HG03520 (cell line): ENCODE results near the gene ECSCR.
A peak's percentile ranks its signal among the peaks of the same experiment; 100 is the strongest.
"Not testable (repeated sequence)": the region's sequence is repeated elsewhere in the genome, so short reads cannot be mapped to it uniquely, and the experiment has no call there.

Experiments used
- ATAC-seq: cut with Tn5 transposase; IDR thresholded peaks from one replicate; pipeline ENCODE4 v1.9.1; 2021; ENCODE audit warnings: mild to moderate bottlenecking, moderate library complexity; ENCODE audit not compliant: unreplicated experiment

Gene ECSCR

DNA sequence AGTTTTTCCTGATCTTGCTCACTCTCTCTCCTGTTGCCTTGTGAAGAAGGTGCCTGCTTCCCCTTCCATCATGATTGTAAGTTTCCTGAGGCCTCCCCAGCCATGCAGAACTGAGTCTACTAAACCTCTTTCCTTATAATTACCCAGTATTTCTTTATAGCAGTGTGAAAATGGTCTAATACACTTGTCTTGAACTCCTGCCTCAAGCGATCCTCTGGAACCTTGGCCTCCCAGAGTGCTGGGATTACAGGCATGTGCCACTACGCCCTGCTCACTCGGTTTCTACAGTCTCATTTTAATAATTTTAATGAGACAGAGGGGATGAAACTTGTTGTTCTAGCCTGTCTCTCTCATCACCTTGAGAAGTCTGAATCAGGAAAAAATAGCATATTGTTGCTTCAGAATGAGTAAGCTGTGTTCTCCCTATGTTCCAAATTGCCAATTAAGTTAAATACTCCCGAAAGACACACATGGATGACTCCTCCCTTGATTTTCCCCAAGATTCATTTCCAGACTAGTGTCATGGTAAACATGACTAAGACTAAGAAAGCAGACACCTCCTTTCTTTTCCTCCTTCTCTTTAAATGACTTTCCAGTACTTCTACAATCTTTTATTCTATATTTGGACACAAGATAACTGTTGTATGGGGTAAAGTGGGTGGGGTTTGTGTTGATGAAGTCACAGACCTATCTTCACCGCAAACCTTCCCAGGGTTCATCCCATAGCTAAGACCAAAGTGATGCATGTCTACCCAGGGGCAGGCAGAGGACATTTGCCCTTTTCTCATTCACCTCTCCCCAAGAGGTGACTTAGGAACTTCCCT is 15.4 kb downstream of the ECSCR start:
- ATAC-seq = peak; percentile 52

DNA sequence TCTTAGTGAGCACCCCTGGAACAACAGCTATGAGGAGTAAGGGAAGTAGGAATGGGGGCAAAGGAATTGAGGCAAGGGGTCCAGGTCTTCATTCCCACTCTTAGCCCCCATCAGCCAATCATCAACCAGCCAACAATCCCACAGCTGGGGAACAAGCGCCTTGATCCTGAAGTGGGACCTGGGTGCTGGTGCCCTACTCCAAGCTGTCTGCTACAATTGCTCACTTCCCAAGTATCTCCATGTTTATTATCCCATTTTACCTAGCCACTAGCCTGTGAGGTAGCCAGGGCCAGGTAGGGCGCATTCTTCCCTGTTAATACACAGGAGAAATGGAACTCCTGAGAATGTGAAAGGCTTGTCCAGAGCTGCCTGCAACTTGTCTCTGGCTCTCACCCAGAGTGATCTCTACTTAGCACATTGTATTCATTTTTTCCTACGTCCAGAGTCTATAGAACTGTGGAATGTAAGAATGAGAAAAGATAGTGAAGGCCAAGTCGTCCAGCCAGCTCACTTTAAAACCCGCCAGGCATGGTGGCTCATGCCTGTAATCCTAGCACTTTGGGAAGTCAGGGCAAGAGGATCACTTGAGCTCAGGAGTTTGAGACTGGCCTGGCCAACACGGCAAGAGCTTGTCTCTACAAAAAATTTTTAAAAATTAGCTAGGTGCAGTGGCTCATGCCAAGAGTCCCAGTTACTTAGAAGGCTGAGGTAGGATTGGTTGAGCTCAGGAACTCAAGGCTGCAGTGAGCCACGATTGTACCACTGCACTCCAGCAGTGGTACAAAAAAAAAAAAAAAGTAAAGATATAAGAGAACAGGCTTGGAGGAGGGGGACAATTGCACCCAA is 17.0 kb downstream of the ECSCR start:
- no peak for ATAC-seq

DNA sequence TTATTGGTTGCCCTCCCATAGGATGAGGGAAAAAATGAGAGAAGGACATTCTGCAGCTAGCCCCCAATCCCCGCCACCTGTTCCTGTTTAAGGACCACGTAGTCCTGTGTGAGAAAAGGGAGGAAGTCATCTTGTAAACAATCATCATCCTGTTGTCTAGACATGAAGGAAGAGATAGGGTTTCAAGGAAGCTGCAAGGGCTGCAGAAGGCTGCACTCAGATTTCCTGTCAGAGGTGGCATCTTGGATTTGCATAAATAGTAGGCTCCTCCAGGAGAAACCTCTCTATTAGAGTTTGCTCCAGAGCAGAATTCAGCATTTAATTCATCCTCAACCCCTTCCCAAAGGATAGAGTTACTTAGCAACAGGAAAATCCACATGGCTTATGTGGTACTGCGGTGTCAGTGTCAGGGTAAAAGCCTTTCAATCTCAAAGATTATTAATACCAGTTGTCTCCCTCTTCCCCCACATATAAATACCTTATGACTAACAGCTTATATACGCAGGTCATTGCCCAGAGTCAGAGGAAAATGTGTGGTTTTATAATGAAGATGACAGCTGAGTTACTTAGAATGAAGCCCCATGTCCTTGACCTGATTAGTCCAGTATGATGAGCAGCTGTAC is 18.6 kb downstream of the ECSCR start:
- ATAC-seq = no peak

DNA sequence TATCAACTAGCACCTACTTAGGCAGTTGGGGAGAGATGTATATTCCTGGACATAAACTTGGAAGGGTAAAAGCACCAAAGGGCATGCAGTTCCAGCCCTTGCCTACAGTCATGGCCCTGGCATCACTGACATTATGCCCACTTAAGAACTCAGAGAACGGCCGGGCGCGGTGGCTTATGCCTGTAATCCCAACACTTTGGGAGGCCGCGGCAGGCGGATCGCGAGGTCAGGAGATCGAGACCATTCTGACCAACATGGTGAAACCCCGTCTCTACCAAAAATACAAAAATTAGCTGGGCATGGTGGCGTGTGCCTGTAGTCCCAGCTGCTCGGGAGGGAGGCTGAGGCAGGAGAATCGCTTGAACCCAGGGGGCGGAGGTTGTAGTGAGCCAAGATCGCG is 22.1 kb downstream of the ECSCR start:
- ATAC-seq = not testable (repeated sequence)

DNA sequence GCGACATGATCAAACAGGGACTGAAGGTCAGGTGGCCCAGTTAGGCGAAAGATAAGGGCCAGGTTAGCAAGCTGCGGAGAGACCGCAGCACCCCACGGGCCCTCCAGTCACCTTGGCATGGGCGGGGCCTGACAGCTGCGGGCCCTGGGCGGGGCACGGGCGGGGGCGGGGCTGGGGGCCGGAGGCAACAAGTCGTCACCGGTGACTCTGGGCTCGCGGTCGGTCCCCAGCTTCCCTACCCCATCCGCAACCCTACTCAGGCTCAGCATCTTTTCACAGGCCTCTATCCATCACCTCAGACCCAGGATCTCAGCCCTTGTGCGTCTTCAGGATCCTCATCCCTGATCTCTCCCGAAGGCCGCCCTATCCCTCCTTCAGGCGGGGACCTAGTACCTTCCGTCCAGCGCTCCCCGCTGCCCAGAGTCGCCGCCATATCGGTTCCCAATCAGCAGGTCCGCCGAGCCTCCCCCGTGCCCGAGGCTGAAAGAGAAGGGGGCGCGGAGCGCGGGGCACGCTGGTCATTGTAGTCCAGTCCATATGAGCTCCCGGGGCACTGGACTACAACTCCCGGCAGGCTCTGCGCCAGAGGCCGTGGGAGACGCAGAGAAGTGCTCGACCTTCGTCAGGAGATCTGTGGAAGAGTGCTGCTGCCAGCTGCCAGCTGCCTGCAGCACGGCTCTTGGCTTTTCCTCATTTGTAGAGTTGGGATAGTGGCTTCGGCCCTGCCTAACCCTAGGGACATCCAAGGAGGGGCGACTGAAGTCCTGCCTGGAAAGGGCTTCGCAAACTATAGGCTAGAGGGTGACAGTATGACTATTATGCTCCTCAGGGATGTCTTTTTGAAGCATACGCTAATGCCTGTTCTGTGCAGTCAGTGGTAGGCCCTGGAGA is 23.3 kb downstream of the ECSCR start, which contains the start of gene DNAJC18:
Gene DNAJC18 (minus strand): TSS at position 513 of the 891 bp plus-strand sequence. CDS start 80 bp downstream, at position 433.
- ATAC-seq = peak; percentile 80

DNA sequence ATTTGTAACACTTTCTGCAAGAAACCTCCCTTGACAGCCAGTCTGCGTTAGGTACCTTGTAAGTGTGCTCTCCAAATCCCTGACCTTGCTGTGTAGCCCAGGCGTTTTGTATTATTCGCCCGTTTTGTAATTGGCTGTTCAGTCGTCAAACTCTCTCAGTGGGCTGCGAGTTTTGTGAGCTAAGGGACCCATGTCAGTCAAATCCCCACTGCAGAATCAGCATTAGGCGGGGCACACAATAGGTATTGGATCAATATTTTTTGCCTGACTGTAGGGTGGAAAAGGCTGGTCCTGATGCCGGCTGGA is 23.9 kb downstream of the ECSCR start:
- no peak for ATAC-seq

DNA sequence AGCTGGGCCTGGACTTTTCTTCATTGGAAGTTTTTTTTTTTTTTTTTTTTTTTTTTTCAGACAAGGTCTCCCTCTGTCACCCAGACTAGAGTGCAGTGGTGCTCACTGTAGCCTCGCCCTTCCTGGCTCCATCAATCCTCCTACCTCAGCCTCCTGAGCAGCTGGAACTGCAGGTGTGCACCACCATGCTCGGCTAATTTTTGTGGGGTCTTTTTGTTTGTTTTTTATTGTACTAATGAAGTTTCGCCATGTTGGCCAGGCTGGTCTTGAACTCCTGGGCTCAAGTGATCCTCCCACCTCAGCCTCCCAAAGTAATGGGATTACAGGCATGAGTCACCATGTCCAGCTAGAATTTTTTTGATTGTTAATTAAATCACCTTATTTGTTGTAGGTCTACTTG is 26.9 kb downstream of the ECSCR start:
- ATAC-seq = no peak

DNA sequence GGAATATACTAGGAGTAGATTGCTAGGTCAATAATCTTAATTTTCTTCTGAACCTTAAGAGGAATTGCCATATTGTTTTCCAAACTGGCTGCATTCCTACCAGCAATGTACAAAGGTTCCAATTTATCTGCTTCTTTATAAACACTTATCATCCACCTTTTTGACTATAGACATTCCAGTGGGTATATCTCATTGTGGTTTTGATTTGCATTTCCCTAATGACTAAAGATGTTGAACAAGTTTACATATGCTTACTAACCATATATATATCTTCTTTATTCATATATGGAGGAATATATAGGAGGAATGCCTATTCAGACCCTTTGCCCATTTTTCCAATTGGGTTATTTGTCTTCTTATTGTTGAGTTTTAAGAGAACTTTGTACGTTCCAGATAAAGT is 30.8 kb downstream of the ECSCR start:
- ATAC-seq = no peak

DNA sequence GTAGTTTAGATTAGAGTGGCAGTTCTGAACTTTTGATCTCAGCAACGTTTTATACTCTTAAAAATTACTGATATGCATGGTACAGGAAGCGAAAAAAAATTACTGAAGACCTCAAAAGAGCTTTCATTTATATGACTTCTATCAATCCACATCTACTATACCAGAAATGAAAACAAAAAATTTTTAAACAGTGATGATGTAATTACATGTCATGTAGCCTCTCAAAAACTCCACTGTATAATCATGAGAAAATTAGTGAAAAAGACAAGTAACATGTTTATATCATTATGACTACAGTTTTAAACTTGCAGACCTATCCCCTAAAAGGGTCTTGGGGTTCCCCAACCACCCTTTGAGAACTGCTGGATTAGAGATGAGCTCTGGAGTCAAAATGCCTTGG is 32.5 kb downstream of the ECSCR start:
- no peak for ATAC-seq

DNA sequence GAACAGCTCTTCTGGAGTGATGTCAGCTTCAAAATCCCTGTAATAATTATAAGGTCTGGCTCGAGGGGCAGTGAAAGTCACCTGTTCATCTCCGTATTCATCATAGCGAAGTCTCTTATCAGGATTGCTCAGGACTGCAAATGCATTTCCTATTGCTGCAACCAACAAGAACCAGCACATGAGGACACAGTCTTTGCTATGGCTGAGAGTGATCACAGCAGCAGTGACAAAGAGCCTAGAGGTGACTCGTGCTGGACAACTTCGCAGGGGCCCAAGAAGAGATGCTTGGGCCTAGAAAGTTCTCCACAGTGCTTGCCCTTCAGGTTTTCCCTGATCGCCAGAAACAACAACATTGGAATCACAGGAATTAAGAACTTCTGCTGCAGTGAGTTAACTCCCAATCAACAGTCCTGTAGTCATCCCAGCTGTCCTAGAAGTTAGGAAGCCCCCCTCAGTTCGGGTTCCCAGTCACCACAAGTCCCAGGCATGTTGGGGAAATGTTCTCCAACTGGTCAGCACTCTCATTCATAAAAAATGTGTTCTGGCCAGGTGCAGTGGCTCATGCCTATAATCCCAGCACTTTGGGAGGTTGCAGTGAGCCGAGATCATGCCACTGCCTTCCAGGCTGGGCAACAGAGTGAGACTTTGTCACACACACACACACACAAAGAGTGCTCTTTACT is 36.2 kb downstream of the ECSCR start:
- no peak for ATAC-seq

DNA sequence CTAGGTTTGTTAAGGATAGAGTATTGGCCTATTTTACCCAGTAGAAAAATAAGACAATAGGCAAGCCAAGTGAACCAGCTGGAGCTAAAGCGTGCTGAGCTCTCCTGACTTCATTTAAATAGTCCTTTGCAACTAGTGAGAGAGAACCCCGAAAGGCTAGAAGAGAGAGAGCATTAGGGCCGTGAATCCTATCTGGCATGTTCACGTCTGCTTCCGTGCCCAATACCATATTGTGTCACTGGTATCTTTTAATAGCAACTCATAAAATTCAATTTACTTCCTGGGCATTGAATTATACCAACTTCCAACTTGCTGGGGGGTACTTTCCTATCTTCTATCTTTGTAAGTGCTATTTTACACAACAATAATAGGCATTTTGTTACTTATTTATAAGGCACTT is 37.0 kb downstream of the ECSCR start:
- no peak for ATAC-seq

DNA sequence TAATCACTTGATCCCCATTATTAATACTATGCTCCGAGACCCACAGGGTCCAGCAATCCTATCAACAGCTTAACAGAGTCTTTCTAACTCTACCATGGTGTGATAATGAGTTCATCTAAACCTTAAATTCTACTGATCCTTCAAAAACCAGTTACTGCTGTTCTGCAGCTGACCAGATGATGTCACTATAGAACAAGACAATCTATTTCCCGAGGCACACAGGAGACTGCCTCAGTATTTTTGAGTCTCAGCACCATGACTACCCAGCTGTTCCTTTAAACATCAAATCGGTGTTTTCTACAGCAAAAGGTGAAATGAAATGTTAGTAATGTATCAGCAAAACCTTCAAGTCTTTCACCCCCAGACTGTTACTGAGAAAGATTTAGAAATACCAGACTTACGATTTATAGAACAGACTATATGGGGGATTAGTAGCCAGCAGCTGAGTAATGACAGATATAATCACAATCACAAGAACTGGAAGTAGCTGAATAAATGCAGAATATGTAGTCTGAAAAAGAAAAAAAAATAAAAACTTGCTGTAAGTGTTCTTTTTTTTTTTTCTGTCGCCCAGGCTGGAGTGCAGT is 40.1 kb downstream of the ECSCR start:
- ATAC-seq = no peak

DNA sequence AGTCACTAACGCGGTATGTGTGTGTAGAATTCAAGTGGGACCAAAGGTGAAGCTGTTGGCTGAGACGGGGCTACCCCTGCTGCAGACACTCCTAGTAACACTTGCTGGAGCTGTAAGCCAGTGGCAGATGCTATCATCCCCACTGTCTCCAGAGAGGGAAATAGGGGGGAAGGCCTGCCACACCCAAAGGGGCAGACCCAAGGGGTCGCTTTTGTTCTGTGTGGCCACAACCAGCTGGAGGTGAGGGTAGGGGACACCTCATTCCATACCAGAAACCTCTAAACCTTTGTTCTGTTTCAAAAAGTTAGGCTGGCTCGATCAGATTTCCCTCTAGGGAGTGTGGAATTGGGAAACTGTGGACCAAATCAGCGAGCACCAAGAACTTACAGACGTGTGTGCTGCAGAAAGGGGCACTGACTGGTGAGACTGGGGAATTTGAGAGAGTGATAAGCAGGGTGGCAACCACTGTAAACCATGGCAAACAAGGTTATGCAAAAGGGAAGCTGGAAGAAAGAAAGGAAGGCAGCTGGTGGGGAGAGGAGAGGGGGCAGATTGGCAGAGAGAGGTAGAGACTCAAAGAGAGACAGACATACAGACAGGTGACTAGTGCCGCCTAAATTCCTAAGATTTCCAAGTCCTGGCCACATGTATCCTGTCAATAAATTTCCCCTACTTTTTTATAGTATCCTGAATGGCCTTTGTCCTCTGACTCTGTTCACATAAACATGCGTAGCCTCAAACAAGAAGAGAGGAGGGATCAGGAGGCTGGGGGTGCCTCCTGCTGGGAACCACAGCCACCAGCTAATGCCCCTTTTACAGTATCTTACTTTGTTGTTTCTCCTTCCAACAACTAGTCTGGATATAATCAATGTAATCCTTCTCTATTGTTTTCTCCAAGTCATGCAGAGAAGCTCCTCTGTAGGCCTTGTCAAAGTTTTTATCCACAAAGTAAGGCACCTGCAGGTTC is 43.0 kb downstream of the ECSCR start:
- ATAC-seq = no peak

DNA sequence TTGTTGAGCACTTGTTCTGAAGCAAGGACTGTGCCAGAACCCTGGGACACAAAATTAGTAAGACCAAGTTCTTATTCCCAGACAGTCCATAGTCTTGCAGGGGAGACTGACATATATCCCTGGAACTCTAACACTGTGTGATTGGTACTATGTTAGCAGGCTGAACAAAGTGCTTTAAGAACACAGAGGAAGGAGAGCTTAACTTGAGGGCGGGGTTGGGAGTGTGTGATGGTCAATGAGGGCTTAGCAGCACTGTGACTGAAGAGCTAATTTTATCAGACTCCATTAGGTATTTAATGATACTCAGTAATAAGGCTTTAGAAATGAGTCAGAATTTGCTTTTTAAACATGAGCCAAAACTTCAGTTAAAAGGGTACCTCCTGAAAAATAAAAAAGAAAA is 43.8 kb downstream of the ECSCR start:
- no peak for ATAC-seq

DNA sequence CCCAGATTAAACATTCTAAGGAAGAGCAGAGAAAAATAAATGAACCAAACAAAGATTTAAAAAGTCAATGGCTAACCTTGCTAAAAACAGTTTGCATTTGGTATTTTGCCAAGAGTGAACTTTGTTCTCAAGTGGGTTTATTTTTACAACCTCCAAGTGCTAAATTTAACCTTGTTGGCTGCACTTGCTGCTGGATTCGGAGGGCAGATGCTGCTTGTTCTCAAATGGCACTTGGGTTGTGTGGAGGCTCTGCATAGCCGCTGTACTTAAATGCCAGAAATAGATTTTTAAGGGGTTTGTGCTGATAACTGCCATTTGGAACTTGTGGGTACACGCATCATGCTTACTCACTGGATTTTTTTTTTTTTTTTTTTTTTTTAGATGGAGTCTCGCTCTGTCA is 45.3 kb downstream of the ECSCR start:
- ATAC-seq = no peak

DNA sequence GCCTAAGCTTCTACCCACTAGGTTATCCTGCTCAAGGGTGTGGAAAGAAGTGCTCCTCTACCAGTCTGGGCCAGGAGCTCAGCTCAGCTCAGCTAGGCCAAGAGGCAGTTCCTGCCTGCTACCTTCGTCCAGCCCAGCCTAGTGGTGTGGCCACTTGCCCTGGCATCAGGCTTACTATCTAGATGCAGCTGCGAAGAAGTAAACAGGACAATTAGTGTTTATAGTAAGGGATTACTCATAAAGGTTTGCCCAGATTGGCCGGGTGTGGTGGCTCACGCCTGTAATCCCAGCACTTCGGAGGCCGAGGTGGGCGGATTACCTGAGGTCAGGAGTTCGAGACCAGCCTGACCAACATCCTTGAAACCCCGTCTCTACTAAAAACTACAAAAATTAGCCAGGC is 45.9 kb downstream of the ECSCR start:
- no peak for ATAC-seq

DNA sequence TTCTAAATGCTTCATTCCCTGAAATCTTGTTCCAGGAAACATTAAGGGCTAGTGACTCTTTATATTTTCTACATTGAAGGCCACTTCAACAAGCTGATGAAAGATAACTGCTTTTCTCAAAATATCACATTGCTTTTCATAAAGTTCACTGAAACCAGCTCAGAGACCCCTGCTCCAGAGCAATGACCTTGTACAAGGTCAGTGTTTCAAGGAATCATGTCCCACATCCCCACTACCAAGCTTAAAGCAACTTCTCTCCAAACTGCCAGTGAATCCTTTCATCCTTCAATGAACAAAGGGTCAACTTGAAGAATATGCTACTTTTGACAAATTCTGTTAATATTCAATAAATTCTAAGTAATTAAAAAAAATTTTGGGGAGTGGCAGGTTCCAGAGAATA is 46.7 kb downstream of the ECSCR start:
- ATAC-seq = no peak

DNA sequence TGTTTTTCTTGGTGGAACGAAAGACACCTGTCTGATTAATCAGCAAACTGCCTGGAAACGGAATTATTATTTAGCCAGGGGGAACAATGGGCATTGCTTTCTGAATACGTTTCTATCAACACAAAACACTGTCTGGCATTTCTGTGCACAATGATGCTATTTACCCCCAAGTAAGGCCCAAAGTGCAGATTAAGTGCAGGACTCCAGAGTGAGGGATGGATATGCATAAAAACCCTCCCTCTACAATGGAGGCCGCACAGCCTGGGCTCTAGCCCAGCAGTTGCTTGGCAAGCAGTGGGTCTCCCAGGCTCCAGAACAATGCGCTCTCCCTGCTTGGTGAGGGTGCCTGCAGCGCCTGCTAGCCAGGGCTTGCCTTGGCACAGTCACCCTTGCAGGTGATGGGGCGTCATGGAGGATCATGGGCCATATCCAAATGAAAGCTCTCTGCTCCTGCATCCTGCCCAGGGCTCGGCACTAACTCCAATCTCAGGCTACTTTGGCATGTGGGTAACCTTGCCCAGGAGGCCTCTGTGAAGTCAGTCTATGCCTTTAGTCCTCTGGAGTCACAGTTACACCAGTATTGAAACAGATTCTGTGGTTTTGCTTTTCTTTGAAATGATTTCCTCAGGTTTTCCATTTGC is 47.2 kb downstream of the ECSCR start:
- no peak for ATAC-seq
